ENCODE measurements around the gene ADGRG2.
"Not testable (repeated sequence)": the region's sequence is repeated elsewhere in the genome, so short reads cannot be mapped to it uniquely, and the experiment has no call there.

The ADGRG2 gene

GRCh38 chrX:19007868-19008267 lies 114.4 kb downstream of the ADGRG2 start:
- no peak overlapping the region for H3K4me3 ChIP-seq (ENCODE audit: low read depth, low read length)

GRCh38 chrX:19007011-19007410 lies 115.3 kb downstream of the ADGRG2 start:
- H3K4me3 ChIP-seq (ENCODE audit: low read depth, low read length), result no peak overlapping the region

DNA sequence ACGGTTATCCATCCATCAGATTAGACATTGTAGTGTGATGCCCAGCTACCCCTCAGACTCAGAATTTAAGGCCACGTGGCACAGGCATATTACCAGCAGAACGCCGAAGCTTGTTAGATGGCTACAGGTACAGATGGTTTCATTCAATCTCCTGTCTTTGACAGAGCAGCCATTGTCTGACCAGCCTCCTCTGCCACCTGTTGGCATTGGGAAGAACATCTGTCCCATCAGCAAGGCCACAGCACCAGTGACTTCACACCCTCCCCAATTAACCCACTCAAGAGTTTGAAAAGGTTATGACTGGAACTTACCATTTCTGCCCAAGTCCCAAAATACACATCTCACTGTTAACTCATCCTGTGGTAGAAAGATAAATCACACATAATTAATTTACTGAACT lies 116.4 kb downstream of the ADGRG2 start:
- H3K4me3 ChIP-seq (ENCODE audit: low read depth, low read length), result no peak overlapping the region

GRCh38 chrX:19003756-19004155 lies 118.5 kb downstream of the ADGRG2 start:
- no peak overlapping the region for H3K4me3 ChIP-seq (ENCODE audit: low read depth, low read length)

- H3K4me3 ChIP-seq (ENCODE audit: low read depth, low read length), result no peak overlapping the region
These were observed 123.6 kb downstream of the ADGRG2 start for GRCh38 chrX:18998653-18999052.

DNA sequence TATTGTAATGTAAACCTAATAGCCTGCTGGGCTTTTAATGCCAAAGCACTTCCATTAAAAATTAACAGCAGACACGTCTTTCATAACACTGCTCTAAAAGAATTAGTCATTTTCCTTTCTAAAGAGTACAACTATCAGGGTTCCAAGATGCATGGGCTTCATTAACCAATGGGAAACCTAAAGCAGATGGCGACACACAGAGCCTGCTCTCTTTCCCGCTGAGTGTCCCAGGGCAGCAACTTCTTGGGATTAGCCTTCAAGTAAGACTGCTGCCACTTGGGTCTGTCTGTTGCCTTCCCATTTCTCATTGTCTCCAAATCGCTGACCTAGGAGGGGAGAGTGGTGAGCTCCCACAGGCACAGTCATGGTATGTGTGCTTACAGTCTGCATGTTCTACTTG lies 124.4 kb downstream of the ADGRG2 start:
- H3K4me3 ChIP-seq (ENCODE audit: low read depth, low read length), result no peak overlapping the region

DNA sequence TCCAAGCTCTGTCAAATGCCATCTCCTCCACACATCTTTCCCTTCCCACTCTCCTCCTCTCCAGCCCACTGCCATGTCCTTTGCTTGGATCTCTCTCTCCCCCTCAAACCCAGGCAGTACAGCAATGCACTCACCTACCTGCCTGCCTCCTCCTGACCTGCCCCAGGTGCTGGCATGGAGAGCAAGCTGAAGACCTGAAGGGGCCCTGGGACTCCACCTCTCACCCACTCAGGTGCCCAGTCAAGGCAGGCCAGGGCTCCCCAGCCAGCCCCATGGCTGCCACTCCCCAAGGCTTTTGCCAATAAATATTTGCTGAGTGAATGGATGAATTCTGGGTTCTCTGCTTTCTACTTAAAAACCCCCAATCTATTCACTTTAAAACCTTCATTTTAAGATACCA lies 125.7 kb downstream of the ADGRG2 start:
- H3K4me3 ChIP-seq (ENCODE audit: low read depth, low read length), result no peak overlapping the region

- no peak overlapping the region for H3K4me3 ChIP-seq (ENCODE audit: low read depth, low read length)
These were observed 127.0 kb downstream of the ADGRG2 start for GRCh38 chrX:18995221-18995620.

DNA sequence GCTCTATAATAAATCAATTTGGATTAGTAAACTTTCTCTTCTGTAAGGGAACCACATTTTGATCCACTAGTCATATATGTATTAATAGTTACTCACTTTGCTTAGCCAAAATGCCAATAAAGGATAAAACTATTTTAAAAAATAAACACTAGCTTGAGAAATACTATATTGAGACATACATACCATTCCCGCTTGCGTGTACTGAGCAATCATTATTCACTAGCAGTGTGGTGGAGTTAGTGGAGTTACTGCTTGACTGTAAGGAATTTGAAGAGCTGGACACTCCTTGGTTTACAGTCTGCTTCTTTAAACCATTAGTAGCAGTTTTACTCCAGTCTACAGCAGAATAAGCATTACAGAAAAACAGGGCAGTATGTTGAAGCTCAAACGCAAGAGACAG lies 127.6 kb downstream of the ADGRG2 start:
- no peak overlapping the region for H3K4me3 ChIP-seq (ENCODE audit: low read depth, low read length)

DNA sequence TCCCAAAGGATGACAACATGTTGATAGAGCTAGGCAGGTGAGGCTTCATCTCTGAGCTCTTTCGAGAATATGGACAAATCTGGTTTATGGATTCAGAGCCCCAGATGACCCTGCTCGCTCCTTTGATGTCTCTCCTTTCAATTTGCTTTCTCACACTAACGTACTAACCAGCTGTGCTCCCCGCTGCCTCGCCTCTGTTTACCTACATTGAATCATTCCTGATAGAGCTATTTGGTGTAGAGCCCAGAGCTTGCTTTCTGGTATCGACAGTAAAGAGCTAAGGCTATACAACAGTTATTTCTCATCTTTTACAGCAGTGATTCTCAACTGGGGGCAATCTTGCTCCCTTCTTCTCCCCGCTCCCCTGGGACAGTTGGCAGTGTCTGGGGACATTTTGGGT lies 129.4 kb downstream of the ADGRG2 start:
- no peak overlapping the region for H3K4me3 ChIP-seq (ENCODE audit: low read depth, low read length)

DNA sequence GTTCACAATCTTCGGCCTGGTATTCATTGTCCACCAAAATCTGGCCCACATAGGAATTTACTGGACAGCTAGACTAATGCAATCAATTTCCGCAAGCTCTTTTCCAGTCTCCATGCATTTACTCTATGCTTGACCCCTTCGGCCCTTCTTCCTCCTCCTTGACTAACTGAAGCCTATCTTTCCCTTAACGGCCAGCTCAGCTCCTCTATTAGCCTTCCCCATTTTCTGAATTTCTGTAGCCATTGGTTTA lies 137.2 kb downstream of the ADGRG2 start:
- peak overlapping the region; percentile 56 for H3K4me3 ChIP-seq (ENCODE audit: low read depth, low read length)

DNA sequence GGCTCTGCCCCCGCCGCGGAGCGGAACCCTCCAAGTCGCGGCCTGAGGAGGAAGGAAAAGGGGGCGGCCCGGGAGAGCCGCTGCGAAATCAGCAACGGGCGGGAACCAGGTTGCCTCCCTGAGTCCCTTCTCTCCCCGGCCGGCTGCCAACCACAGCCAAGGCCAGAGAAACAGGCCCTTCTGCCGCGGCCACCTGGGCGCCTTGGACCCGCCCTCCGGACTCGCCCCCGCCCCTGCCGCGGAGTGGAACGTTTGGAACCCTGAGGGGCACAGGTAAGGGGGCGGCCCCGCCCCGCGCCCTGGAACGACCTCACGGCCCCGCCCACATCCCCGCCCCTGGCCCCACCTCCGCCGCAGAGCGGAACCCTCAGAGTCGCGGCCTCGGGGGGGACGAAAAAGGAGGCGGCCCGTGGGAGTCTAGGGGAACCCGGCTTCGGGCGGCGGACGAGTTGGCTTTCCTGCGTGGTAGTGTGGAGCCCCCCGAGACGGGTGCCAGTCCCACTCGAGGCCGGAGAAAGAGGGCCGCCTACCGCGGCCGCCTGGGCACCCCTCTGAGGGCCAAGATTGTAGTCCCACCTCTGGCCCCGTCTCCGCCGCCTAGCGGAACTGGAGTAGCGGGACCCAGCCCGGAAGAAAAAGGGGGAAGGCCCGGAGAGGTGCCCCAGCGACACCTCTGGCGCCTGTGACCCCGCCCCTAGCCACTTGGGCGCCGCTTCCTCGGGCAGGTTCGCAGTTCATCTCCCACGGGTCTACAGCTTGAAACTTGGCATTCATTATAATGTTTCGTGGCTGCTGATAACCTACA lies 137.7 kb downstream of the ADGRG2 start:
- peak overlapping the region; percentile 56 for H3K4me3 ChIP-seq (ENCODE audit: low read depth, low read length)

- peak within 1 kb of the TSS; percentile 56 for H3K4me3 ChIP-seq (ENCODE audit: low read depth, low read length)
These were observed 138.4 kb downstream of the ADGRG2 start, which contains the start of gene PHKA2 for GRCh38 chrX:18983666-18984380. TSS of gene PHKA2 (minus strand) at chrX:18984114. CDS start at chrX:18983932, 182 bp downstream.

GRCh38 chrX:18981124-18981807 lies 141.0 kb downstream of the ADGRG2 start:
- H3K4me3 ChIP-seq (ENCODE audit: low read depth, low read length), result no peak overlapping the region

GRCh38 chrX:18980262-18980661 lies 142.0 kb downstream of the ADGRG2 start:
- H3K4me3 ChIP-seq (ENCODE audit: low read depth, low read length), result not testable (repeated sequence)

DNA sequence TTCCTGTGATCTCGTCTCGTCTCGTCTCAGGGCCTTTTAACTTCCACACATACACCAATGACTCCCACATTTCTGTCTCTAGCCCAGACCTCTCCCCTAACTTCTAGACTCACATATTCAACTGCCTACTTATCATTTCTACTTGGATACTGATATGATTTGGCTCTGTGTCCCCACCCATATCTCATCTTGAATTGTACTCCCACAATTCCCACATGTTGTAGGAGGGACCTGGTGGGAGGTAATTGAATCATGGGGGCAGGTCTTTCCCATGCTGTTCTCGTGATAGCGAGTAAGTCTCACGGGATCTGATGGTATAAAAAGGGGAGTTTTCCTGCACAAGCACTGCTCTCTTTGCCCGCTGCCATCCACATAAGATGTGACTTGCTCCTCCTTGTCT lies 147.3 kb downstream of the ADGRG2 start:
- no peak overlapping the region for H3K4me3 ChIP-seq (ENCODE audit: low read depth, low read length)

- H3K4me3 ChIP-seq (ENCODE audit: low read depth, low read length), result no peak overlapping the region
These were observed 148.6 kb downstream of the ADGRG2 start for GRCh38 chrX:18973527-18974192.

GRCh38 chrX:18971506-18971905 lies 150.8 kb downstream of the ADGRG2 start:
- H3K4me3 ChIP-seq (ENCODE audit: low read depth, low read length), result no peak overlapping the region

- H3K4me3 ChIP-seq (ENCODE audit: low read depth, low read length), result no peak overlapping the region
These were observed 151.8 kb downstream of the ADGRG2 start for GRCh38 chrX:18970465-18970864.

DNA sequence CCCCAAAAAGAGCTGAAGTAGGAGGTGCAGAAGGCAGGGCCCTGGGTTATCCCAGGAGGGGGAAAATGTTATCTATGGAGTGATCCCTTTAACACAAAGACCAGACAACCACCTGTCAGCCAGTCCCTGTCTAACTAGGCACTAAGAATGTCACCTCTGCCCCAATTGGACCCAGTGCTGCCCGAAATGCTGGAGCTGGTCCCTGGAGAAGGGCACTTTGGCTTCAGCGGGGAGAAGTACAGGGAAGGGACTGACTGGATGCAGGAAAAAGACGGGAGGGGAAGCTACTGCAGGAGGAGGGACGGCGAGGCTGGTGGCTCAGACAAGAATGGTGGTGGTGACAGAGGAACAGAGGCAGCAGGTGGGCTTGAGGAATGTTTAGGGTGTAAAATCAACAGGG lies 155.6 kb downstream of the ADGRG2 start:
- no peak overlapping the region for H3K4me3 ChIP-seq (ENCODE audit: low read depth, low read length)

GRCh38 chrX:18964901-18965300 lies 157.4 kb downstream of the ADGRG2 start:
- no peak overlapping the region for H3K4me3 ChIP-seq (ENCODE audit: low read depth, low read length)

Measured in iPS-11a (cell line).